ENCODE data around the gene KIF12.

Gene KIF12

DNA sequence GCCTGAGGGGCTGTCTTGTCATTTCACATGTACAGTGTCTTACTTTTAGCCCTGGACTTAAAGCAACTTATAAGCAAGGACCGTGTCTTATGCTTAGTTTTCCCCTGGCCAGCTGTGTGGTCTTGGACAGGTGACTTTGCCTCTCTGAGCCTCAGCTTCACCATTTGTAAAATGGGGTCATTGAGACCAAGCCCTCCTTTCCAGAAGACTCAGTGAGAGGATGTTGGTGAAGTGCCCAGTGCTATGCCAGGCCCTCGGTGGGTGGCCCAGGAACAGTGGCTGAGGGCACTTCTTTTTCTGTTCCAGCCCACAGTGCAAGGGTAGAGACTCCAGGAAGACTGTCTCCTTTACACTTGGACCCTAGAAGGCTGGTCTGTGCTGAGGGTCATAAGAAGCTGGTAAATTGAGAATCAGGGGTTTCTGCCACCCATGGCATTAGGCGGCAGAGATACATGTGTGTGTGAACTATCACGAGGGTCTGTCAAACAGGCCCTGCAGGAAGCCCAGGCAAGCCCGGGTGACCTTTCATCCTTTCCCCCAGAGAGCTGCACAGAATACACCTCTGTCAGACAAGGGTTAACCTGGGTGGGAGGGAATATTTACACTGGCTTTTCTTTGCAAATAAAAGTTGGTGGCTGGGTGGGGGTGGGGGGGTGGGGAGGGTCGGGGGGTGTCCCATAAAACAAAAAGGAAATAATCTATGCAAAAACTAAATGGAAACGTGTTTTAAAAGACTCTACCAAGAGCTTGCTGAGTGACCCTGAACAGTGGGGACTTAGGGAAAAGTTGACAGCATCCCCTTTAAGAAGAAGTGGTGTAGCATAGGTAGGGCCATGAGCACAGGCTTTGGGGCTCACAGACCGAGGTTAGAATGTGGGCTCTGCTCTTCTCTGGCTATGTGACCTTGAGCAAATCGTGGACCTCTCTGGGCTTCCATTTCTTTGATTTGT lies 20.4 kb upstream of the KIF12 start:
- no peaks in the 10 kb centered on the region for H3K36me3 ChIP-seq
- no peak for TF ChIP-seq Cebpa-rat (IDR thresholded peaks at IDR 0.05)
- H3K9ac ChIP-seq: no peak overlapping the region
- H3K27ac ChIP-seq: no peak overlapping the region
- no peaks in the 10 kb centered on the region for H3K9me3 ChIP-seq (replicated peaks in 1 of 11)
- peaks cover 0 to 7% (median 0%) of the 10 kb centered on the region in 11 experiments; a peak in 2 of 22 replicates for H3K27me3 ChIP-seq
- H4K20me1 ChIP-seq: no peaks in the 10 kb centered on the region
- no peak overlapping the region for H3K4me3 ChIP-seq
- peaks cover 0 to 15% (median 10%) of the 10 kb centered on the region in 10 experiments; a peak in 13 of 20 replicates for H3K4me1 ChIP-seq
- no peak overlapping the region for H3K4me2 ChIP-seq

DNA sequence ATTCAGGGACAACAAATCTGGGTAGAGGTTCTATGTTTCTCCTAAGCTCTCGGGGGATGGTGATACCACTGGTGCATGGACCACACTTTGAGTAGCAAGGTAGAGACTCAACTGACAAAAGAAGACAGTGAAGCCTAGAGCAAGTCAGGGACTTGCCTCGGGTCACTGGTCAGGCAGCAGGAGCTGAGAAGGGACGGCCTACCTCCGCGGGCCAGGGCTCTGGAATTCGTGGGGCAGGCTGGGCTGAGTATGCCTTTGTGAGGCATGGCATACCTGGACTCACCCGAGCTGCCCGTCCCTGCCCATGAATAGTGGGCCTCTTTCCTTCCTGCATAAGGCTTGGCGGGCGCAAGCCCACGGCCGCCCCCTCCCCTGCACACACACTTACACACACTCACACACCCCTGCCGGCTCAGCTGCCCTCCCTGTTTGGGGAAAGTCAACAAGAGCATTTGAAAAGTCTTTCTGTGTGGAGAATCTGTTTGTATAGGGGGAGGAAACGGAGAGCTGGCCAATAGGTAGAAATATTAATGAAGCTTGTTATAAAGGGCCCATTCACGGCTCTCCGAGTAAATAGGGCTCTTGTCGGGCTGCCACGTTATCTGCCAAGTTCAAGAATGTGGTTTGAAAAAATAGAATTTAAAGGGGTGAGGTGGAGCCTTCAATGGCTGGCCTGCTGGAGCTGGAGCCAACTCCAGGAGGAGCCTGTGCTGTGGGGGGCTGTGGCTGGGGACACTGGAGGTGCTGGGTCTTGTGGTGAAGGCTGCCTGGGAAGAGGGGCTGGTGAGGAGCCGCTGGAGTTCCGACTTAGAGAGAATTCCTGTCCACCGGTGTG lies 19.1 kb upstream of the KIF12 start:
- H3K4me2 ChIP-seq: no peak overlapping the region
- H3K27me3 ChIP-seq: peaks cover 0 to 7% (median 0%) of the 10 kb centered on the region in 11 experiments; a peak in 3 of 22 replicates
- no peaks in the 10 kb centered on the region for H3K9me3 ChIP-seq (replicated peaks in 1 of 11)
- H3K4me1 ChIP-seq: peaks cover 0 to 17% (median 10%) of the 10 kb centered on the region in 10 experiments; a peak in 13 of 20 replicates
- no peak overlapping the region for H3K27ac ChIP-seq
- no peak overlapping the region for H3K4me3 ChIP-seq
- no peaks in the 10 kb centered on the region for H4K20me1 ChIP-seq
- no peaks in the 10 kb centered on the region for H3K36me3 ChIP-seq
- H3K9ac ChIP-seq: no peak overlapping the region
- no peak for TF ChIP-seq Cebpa-rat (IDR thresholded peaks at IDR 0.05)

DNA sequence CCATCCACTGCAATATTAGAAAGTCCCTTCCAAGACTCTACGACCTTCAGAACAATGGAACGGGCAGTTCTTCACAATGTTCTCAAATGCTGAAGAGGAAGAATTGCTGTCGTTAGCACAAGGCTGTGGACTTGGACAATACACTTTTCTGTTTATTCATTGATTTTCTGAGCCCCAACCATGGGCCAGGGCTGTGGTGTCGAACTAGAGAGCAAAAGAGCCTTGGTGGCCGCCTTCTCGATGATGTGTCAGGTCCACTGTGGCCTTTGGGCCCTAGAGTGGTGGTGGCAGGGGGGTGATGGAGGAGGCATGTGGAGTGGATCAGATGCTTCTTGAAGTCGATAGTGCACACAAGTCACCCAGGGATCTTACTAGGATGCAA lies 18.5 kb upstream of the KIF12 start:
- Histone ChIP-seq H3K4me2 (no peak overlapping the region), H3K4me3 (no peak overlapping the region), H4K20me1 (no peaks in the 10 kb centered on the region), H3K9me3 (replicated peaks in 1 of 11) (no peaks in the 10 kb centered on the region), H3K9ac (no peak overlapping the region), H3K27ac (no peak overlapping the region), H3K36me3 (no peaks in the 10 kb centered on the region), H3K4me1 (peaks cover 0 to 17% (median 10%) of the 10 kb centered on the region in 10 experiments; a peak in 13 of 20 replicates), H3K27me3 (peaks cover 0 to 7% (median 0%) of the 10 kb centered on the region in 11 experiments; a peak in 3 of 22 replicates)
- TF ChIP-seq Cebpa-rat (IDR thresholded peaks at IDR 0.05): no peak

DNA sequence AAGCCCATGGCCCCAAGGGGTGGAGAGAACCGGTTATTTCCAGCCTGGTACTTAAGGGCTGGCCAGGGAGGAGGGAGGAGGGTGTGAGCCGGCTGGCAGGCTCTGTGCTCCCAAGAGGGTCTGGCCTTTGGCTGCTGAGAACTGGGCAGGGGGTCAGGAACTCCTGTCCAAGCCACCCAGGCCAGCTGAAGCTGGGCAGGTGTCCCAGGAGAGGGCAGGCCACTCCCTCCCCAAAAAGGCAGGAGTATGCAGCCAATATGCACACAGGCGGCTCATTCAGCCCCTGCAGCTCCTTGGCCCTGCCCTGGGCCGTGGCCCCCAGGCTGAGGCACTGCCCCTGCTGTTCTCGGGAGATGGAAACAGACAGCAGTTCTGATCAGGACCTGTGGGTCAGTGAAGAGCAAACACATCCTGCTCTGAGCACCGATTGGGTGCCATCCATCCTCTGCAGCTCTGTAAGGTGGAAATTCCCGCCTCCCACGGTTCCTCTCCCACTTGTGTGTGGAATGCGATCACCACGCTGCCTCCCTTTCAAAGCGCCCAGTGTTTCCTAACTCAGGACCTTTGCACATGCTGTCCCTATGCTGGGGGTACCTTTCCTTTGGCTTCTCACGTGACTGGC lies 17.1 kb upstream of the KIF12 start:
- Histone ChIP-seq H3K27ac (no peak overlapping the region), H3K9me3 (replicated peaks in 1 of 11) (no peaks in the 10 kb centered on the region), H3K36me3 (no peaks in the 10 kb centered on the region), H3K9ac (peak overlapping the region in 1 of 11 experiments; percentile 38; a peak in 1 of 22 replicates), H3K4me2 (peak overlapping the region in 8 of 11 experiments; percentile 42 to 72 (median 64); a peak in 16 of 22 replicates), H3K4me1 (peaks cover 0 to 17% (median 10%) of the 10 kb centered on the region in 10 experiments; a peak in 13 of 20 replicates), H4K20me1 (no peaks in the 10 kb centered on the region), H3K4me3 (no peak overlapping the region), H3K27me3 (peaks cover 0 to 7% (median 0%) of the 10 kb centered on the region in 11 experiments; a peak in 3 of 22 replicates)
- no peak for TF ChIP-seq Cebpa-rat (IDR thresholded peaks at IDR 0.05)

DNA sequence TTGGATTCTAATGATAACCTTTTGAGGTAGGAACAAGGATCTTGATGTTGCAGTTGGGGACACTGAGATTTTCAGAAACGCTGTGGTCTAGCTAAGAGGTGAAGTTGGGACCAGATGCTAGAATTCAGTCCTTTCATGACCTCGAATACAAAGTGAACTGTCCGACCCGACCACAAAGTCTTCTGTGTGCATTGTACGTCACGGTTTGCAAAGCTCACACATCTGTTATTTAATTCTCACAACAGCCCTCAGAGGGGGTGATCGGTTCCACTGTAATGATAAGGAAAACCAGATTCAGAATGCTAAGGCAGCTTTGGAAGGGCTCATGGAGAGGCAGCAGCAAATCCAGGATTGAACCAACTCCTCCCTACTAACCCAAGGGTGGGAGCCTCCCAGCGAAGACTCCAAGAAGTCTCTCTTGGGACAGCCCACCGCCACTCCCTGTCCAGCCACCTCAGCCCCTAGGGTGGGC lies 16.6 kb upstream of the KIF12 start:
- TF ChIP-seq Cebpa-rat (IDR thresholded peaks at IDR 0.05): no peak
- Histone ChIP-seq H3K27ac (no peak overlapping the region), H3K9me3 (replicated peaks in 1 of 11) (no peaks in the 10 kb centered on the region)

DNA sequence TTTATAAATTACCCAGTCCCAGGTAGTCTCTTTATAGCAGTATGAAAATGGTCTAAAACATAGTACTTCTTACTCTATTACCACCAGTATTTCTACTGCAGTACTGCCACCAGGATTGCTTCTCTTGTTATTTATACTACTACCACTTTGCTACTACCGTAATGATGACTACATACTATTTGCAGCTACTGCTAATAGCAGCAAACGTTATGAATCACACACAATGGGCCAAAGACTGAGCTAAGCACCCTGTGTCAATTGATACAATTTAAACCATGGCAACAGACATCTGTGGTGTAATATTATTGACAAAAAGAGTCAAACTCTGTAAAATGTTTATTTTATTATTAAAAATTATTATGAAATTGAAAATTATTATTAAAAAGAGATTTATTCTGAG lies 15.3 kb upstream of the KIF12 start:
- Histone ChIP-seq H3K27me3 (peaks cover 0 to 7% (median 0%) of the 10 kb centered on the region in 11 experiments; a peak in 3 of 22 replicates), H3K27ac (no peak overlapping the region)
- TF ChIP-seq Cebpa-rat (IDR thresholded peaks at IDR 0.05): no peak

More for the DNA sequence above, 16.6 kb upstream of the KIF12 start:
- Histone ChIP-seq H3K9ac (peak overlapping the region in 1 of 11 experiments; percentile 38; a peak in 1 of 22 replicates), H4K20me1 (no peaks in the 10 kb centered on the region), H3K4me1 (peaks cover 0 to 17% (median 10%) of the 10 kb centered on the region in 10 experiments; a peak in 13 of 20 replicates), H3K27me3 (peaks cover 0 to 7% (median 0%) of the 10 kb centered on the region in 11 experiments; a peak in 3 of 22 replicates), H3K4me3 (no peak overlapping the region), H3K36me3 (no peaks in the 10 kb centered on the region), H3K4me2 (peak overlapping the region in 8 of 11 experiments; percentile 42 to 72 (median 64); a peak in 16 of 22 replicates)

DNA sequence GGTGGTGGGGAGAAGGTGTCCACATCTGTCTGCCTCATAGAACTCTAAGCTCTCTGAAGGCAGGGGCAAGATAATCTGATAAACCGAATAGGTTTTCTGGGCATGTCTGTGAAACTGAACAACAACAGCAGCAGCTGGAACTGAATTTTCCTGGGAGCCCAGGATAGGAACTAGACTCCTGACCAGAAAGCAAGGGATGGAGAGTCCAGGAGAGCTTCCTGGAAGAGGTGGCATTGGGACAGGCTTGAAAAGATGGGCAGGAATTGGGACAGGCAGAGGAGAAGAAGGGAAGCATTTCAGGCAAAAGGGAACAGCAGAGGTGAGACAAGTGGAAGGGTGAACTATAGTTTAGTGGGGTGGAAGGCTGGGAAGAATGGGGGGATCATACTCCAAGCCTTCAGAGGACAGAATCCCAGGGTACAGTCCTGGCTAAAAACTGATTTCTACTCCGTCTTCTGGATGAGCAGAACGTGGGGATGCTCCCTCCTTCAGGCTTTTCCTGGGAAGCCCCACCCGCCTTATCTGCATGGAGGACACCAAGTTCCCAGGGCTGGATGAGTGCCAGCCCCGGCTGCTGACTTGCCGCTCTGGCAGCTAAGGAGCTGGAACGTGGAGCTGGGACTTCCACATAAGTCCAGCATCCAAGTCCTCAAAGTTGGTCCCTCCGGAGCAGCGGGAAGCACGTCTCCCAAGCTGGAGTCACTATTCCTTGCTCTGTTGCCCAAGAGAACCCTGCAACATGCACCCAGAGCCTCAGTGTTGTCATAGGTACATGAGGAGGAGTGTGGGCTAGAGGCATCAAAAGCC lies 13.9 kb upstream of the KIF12 start:
- TF ChIP-seq Cebpa-rat (IDR thresholded peaks at IDR 0.05): no peak
- no peak overlapping the region for H3K27ac ChIP-seq

More for the DNA sequence above, 15.3 kb upstream of the KIF12 start:
- H3K9me3 ChIP-seq (replicated peaks in 1 of 11): no peaks in the 10 kb centered on the region
- peaks cover 0 to 17% (median 10%) of the 10 kb centered on the region in 10 experiments; a peak in 13 of 20 replicates for H3K4me1 ChIP-seq
- no peak overlapping the region for H3K9ac ChIP-seq
- H3K4me3 ChIP-seq: no peak overlapping the region
- no peaks in the 10 kb centered on the region for H4K20me1 ChIP-seq
- H3K36me3 ChIP-seq: no peaks in the 10 kb centered on the region
- H3K4me2 ChIP-seq: no peak overlapping the region; a peak in 1 of 22 replicates

More for the DNA sequence above, 13.9 kb upstream of the KIF12 start:
- Histone ChIP-seq H3K9ac (no peak overlapping the region), H3K27me3 (peaks cover 0 to 7% (median 0%) of the 10 kb centered on the region in 11 experiments; a peak in 3 of 22 replicates), H3K4me1 (peaks cover 0 to 17% (median 10%) of the 10 kb centered on the region in 10 experiments; a peak in 13 of 20 replicates), H3K4me2 (no peak overlapping the region), H4K20me1 (no peaks in the 10 kb centered on the region), H3K9me3 (replicated peaks in 1 of 11) (no peaks in the 10 kb centered on the region), H3K4me3 (no peak overlapping the region), H3K36me3 (no peaks in the 10 kb centered on the region)

All from BLaER1 treated with 17β-estradiol and CSF1 and Interleukin-3, amounts not matched to agents 10 nM and 100 nM (cell line).